Transverse colon (tissue), 4 donors: Measurements from ENCODE around the gene IFT122. TPM values are rescaled to one million over a fixed set of nuclear protein-coding genes. Genes with fewer than 3 reads are reported as not detected.
"Not testable (repeated sequence)": the region's sequence is repeated elsewhere in the genome, so short reads cannot be mapped to it uniquely, and the experiment has no call there.

Source experiments
- DNase-seq: peaks from one replicate; pipeline ENCODE4 v3.0.0-alpha.2; 2019
- H3K27ac ChIP-seq, 4 donors: fragments of 200-600 bp; sonication (generic); 2 replicates each; pipeline ENCODE4 v1.5.1; 2016 to 2018; ENCODE audit warnings: inconsistent platforms in 4 of 4
- H3K27me3 ChIP-seq: fragments of 200-600 bp; sonication (generic); 2 replicates; pipeline ENCODE4 v1.5.1; 2017; ENCODE audit warnings: inconsistent platforms
- H3K36me3 ChIP-seq, 4 donors: fragments of 200-600 bp; sonication (generic); 2 replicates each; pipeline ENCODE4 v1.5.1; 2017 to 2019; ENCODE audit warnings: inconsistent platforms in 4 of 4
- H3K4me1 ChIP-seq, 4 donors: fragments of 200-600 bp; sonication (generic); 2 replicates each; pipeline ENCODE4 v1.5.1; 2017 to 2020; ENCODE audit warnings: inconsistent platforms in 4 of 4
- H3K4me3 ChIP-seq, 4 donors: fragments of 200-600 bp; sonication (generic); 1 replicate in 1 of 4; 2 replicates in 3 of 4; pipeline versions ENCODE4 v1.5.1 to v1.6.1; 2017 to 2019; ENCODE audit warnings: inconsistent platforms in 4 of 4
- H3K9me3 ChIP-seq, 2 donors: fragments of 200-600 bp; sonication (generic); 2 replicates each; pipeline ENCODE4 v1.5.1; 2017 to 2019; ENCODE audit warnings: inconsistent platforms in 2 of 2
- CTCF ChIP-seq, 5 experiments: fragments of 200-600 bp in 3 of 5; fragments of 450-650 bp in 2 of 5; sonication (generic) in 3 of 5; IDR thresholded peaks; 1 replicate in 2 of 5; 2 replicates in 3 of 5; pipeline ENCODE4 v1.5.1; 2016 to 2017; ENCODE audit warnings: antibody characterized with exemption in 5 of 5, inconsistent platforms in 3 of 5, mild to moderate bottlenecking in 2 of 5, moderate library complexity in 1 of 5
- EP300 ChIP-seq: sonication (generic); formaldehyde crosslinking; IDR thresholded peaks from one replicate; pipeline ENCODE4 v1.6.1; 2017; ENCODE audit warnings: antibody characterized with exemption, low read depth
- POLR2A ChIP-seq: fragments of 450-650 bp; IDR thresholded peaks from one replicate; pipeline ENCODE4 v1.6.1; 2016; ENCODE audit warnings: antibody characterized with exemption, mild to moderate bottlenecking, moderate library complexity
- POLR2AphosphoS5 ChIP-seq, 3 donors: sonication (generic); formaldehyde crosslinking; IDR thresholded peaks; one replicate each; pipeline ENCODE4 v1.6.1; 2016; ENCODE audit warnings: antibody characterized with exemption in 3 of 3
- WGBS, 2 donors: methylation state at CpG; one replicate each; pipeline ENCODE4 v1.1.5; 2018; ENCODE audit warnings: low coverage in 1 of 2; 5-methylcytosine and 5-hydroxymethylcytosine counted together
- in situ Hi-C, 4 donors: fragments of 200-750 bp; cut with MboI; loops; one replicate each; pipeline versions ENCODE4 v1.15.0 to v1.15.1; 2017; ENCODE audit warnings: low sequenced_read_pairs in 3 of 4, low pct_ligation_motif_present in 1 of 4, low pct_unique_long_range_greater_than_20kb in 1 of 4
- intact Hi-C: fragments of 100-400 bp; cut with DNase I; formaldehyde crosslinking; loops from one replicate; pipeline ENCODE4 v1.15.1; 2023; ENCODE audit warnings: low total_unique reads
- total RNA-seq, 4 donors: library from RNA; depleted of rRNA; stranded (reverse); fragments of >200 nt; gene quantifications; one replicate each; pipeline ENCODE4 v1.1.0, GENCODE V29; 2016

The IFT122 gene
- total RNA-seq, 4 donors from 2014 or later = 15.0 to 77.6 (median 16.7) TPM

- 64% methylated on average over 3 of the region's 5 CpGs; no CpG with 5 or more reads in 1 of the 2 donors for WGBS, 2 donors
- intact Hi-C loops (no loop called here), in situ Hi-C loops (no loop called here)
- no peaks in the 10 kb centered on the region for H3K27me3 ChIP-seq
- no peak overlapping the region for H3K4me3 ChIP-seq
- no peak for DNase-seq
- no peak for TF ChIP-seq POLR2AphosphoS5 (IDR thresholded peaks at IDR 0.05)
- TF ChIP-seq CTCF (IDR thresholded peaks at IDR 0.05) = no peak
- no peak for TF ChIP-seq POLR2A
- TF ChIP-seq EP300 = no peak
- H3K9me3 ChIP-seq = no peaks in the 10 kb centered on the region
- H3K36me3 ChIP-seq = no peaks in the 10 kb centered on the region
- no peaks in the 10 kb centered on the region for H3K4me1 ChIP-seq
- no peak overlapping the region for H3K27ac ChIP-seq
Measured at GRCh38 chr3:129542747-129543146, 102.7 kb downstream of the IFT122 start.

- H3K4me3 ChIP-seq = no peak within 1 kb of the TSS
- in situ Hi-C loops = no loop called here
- no peak within 1 kb of the TSS for H3K27ac ChIP-seq
- TF ChIP-seq CTCF (IDR thresholded peaks at IDR 0.05) (no peak), POLR2AphosphoS5 (IDR thresholded peaks at IDR 0.05) (no peak), POLR2A (no peak), EP300 (no peak)
- intact Hi-C loops = no loop called here
- H3K27me3 ChIP-seq = no peaks in the 10 kb centered on the region
- no peaks in the 10 kb centered on the region for H3K36me3 ChIP-seq
- no peak for DNase-seq
- no peaks in the 10 kb centered on the region for H3K9me3 ChIP-seq
- no peaks in the 10 kb centered on the region for H3K4me1 ChIP-seq
- 82% methylated on average over 16 of the region's 16 CpGs; no CpG with 5 or more reads in 1 of the 2 donors for WGBS, 2 donors
Measured at GRCh38 chr3:129543156-129543790, 103.2 kb downstream of the IFT122 start, which contains the start of gene H1-8. Gene H1-8 (plus strand): TSS chr3:129543175. CDS start chr3:129543219, 44 bp downstream.

GRCh38 chr3:129543999-129544398 is 104.0 kb downstream of the IFT122 start:
- H3K4me3 ChIP-seq = no peak overlapping the region
- in situ Hi-C loops = no loop called here
- H3K9me3 ChIP-seq = no peaks in the 10 kb centered on the region
- no peaks in the 10 kb centered on the region for H3K36me3 ChIP-seq
- intact Hi-C loops = no loop called here
- no peak overlapping the region for H3K27ac ChIP-seq
- no peaks in the 10 kb centered on the region for H3K4me1 ChIP-seq
- H3K27me3 ChIP-seq = no peaks in the 10 kb centered on the region
- no peak for TF ChIP-seq CTCF (IDR thresholded peaks at IDR 0.05)
- TF ChIP-seq POLR2AphosphoS5 (IDR thresholded peaks at IDR 0.05) = no peak
- no peak for TF ChIP-seq POLR2A
- TF ChIP-seq EP300 = no peak
- WGBS, 2 donors = 76 to 92% methylated on average over 5 to 9 of the region's 9 CpGs
- DNase-seq = no peak

GRCh38 chr3:129545951-129546350 is 105.9 kb downstream of the IFT122 start:
- in situ Hi-C loops, DNase-seq, H3K27ac ChIP-seq, H3K4me1 ChIP-seq, H3K9me3 ChIP-seq, H3K4me3 ChIP-seq, intact Hi-C loops, H3K27me3 ChIP-seq, H3K36me3 ChIP-seq: not testable (repeated sequence)
- 79 to 83% methylated on average over 2 to 3 of the region's 3 CpGs for WGBS, 2 donors

- intact Hi-C loops (no loop called here), in situ Hi-C loops (no loop called here)
- no peak for TF ChIP-seq CTCF (IDR thresholded peaks at IDR 0.05)
- TF ChIP-seq POLR2AphosphoS5 (IDR thresholded peaks at IDR 0.05) = no peak
- TF ChIP-seq POLR2A = no peak
- TF ChIP-seq EP300 = no peak
- H3K4me3 ChIP-seq = no peak overlapping the region
- DNase-seq = no peak
- no peaks in the 10 kb centered on the region for H3K9me3 ChIP-seq
- H3K4me1 ChIP-seq = no peaks in the 10 kb centered on the region
- 94% methylated on average over 12 of the region's 24 CpGs; no CpG with 5 or more reads in 1 of the 2 donors for WGBS, 2 donors
- no peak overlapping the region for H3K27ac ChIP-seq
- H3K36me3 ChIP-seq = no peaks in the 10 kb centered on the region
- no peaks in the 10 kb centered on the region for H3K27me3 ChIP-seq
Measured at GRCh38 chr3:129547241-129547640, 107.2 kb downstream of the IFT122 start.
